Myocyte (in vitro differentiated cells): Measurements from ENCODE around the gene ARHGAP6. TPM values are rescaled to one million over a fixed set of nuclear protein-coding genes. Genes with fewer than 3 reads are reported as not detected.

Source experiments
- DNase-seq: peaks from one replicate; pipeline ENCODE4 v3.0.0-alpha.2; 2012; ENCODE audit warnings: low read depth
- polyA plus RNA-seq: library from polyadenylated mRNA; unstranded; fragments of >200 nt; gene quantifications from one replicate; pipeline ENCODE4 v1.2.1, GENCODE V29; 2012; ENCODE audit warnings: missing spikeins
- total RNA-seq: library from RNA; depleted of rRNA; stranded (reverse); fragments of >200 nt; gene quantifications from 2 replicates; pipeline ENCODE4 v1.2.3, GENCODE V29; 2014

Gene ARHGAP6, protein sequence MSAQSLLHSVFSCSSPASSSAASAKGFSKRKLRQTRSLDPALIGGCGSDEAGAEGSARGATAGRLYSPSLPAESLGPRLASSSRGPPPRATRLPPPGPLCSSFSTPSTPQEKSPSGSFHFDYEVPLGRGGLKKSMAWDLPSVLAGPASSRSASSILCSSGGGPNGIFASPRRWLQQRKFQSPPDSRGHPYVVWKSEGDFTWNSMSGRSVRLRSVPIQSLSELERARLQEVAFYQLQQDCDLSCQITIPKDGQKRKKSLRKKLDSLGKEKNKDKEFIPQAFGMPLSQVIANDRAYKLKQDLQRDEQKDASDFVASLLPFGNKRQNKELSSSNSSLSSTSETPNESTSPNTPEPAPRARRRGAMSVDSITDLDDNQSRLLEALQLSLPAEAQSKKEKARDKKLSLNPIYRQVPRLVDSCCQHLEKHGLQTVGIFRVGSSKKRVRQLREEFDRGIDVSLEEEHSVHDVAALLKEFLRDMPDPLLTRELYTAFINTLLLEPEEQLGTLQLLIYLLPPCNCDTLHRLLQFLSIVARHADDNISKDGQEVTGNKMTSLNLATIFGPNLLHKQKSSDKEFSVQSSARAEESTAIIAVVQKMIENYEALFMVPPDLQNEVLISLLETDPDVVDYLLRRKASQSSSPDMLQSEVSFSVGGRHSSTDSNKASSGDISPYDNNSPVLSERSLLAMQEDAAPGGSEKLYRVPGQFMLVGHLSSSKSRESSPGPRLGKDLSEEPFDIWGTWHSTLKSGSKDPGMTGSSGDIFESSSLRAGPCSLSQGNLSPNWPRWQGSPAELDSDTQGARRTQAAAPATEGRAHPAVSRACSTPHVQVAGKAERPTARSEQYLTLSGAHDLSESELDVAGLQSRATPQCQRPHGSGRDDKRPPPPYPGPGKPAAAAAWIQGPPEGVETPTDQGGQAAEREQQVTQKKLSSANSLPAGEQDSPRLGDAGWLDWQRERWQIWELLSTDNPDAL (N-terminal part only)
- total RNA-seq = 16.8 and 18.1 TPM in 2 replicates
- 3.8 TPM for polyA plus RNA-seq

DNA sequence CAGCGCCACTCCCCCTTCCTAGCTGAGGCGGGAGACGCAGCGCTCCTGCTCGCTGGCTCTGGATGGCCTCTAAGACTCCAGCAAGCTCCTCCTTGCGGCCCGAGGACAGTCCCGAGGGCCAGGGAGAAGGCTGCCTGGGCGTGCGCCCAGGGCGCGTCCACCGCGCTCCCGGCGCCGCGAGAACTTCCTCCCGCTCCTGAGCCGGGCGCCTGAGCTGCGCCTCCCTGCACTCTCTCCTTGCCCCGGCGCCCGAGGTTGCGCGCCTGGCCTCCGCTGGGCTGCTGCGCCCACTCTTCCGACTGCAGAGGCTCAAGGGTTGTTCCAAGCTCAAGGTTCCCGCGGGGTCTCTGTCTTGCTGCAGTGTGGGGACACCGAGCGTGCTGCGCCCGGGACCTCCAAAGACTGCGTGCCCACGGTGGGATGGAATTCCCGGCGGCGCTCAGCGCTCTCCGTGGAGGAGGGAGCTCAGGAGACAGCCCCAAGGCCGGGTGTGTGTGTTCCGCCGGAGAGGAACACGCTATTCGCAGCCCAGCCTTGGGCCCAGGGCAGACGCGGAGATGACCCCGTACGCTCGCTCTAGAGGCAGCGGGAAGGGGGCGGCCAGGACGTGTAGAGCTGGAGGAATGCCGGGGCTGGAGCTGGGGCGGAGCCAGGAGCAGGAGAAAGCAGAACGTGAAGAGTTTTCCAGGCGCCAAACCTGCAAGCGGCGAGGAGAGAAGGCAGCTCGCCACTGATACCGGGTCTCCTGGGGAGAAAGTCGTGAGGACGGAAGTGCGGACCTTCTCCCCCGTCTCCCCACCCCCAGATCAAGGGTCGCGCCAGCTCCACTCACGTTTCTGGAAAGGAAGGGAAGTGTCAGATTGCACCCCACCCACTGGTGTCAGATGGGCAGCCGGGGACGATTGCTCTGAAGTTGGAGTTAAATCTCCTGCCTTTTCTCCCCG is at the start of gene ARHGAP6:
ARHGAP6 (minus strand) TSS at position 753 of the 944 bp plus-strand sequence. CDS start 1,092 bp downstream, outside the sequence.
- DNase-seq = peak; percentile 36

GRCh38 chrX:11704725-11705495 is 39.2 kb upstream of the ARHGAP6 start:
- DNase-seq = peak; percentile 13

GRCh38 chrX:11703855-11704254 is 38.1 kb upstream of the ARHGAP6 start:
- no peak for DNase-seq

DNA sequence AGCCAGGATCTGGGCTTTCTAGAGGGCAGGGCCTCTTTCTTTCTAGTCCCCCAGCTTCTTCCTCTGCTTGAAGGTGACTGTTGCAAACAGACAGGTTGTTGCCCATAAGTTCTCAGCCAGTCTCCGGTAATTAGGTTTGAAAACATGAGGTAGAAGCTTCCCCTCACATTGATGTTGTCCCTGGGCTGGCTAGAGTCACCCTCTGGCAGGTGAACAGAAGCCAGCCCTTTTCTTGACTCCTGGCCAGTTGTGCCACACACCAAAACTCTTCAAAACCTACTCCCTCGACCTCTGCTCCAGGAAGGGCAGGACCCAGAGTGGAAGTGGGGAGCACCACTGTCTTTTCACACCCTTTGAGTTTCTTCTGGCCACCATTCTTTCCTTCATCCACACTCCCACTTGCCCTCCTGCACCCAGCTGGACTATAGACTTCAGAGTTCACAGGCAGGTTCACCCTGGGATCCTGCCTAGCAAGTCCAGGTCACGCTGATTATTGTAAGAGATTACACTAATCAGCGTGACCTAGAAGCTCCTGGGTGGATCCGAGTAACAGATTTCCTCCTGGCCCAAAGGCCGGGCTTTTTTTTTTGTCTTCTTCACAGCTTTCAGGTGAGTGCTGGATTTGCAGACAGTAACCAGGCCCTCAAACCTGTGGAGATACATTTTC is 37.4 kb upstream of the ARHGAP6 start:
- DNase-seq = no peak

GRCh38 chrX:11702420-11702819 is 36.7 kb upstream of the ARHGAP6 start:
- DNase-seq = no peak

DNA sequence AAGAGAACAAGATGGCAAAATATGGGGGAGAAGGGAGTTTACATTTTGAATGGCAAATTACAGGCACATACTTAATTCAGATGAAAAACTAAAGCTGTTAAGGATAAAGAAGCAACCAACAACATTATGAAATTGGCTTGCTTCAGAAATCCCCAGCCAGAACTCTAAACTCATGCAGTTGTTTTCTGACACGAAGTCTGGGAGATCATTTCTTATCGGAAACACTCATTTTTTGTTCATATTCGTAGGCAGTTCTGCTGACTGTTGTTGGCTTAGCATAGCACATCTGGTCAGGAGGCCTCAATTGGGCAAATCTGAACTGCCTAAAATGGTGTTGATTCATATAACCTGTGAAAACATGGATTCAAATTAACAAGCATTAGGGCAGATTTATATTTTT is 33.0 kb upstream of the ARHGAP6 start:
- DNase-seq = no peak

DNA sequence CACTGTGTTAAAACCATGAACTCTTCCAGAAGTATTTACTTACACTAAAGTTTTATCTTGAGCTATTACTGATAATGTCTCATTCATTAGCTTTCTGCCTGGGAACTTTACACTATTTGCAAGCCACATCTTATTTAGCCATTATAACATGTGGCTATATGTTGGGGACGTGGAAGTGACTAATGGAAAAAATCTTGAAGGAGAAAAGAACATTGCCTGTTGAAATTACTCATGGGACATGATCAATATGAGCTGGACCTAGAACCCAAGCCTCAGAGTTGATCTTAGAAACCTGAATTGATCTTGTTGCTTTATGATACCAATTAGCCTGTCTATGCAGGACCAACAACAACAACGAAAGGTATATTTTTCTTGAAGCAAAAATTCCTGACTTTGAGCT is 22.5 kb upstream of the ARHGAP6 start:
- no peak for DNase-seq

DNA sequence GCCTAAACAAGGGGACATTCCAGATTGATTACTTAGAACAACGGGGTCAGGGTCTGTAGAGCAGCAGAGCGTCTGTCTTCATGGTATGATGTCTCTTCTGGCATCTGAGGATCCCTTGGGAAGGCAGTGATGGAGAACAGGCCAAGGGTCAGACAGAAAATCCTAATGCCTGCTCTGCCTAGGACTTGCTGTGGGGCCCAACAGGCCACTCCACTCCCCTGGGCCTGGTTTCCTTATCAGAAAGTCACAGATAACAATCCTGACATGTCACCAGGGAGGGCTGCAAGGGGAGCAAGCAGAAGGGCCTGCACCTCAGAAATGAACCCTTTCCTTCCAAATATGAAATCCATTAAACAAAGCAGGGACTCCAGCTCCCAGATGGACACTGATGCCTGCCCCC is 21.4 kb upstream of the ARHGAP6 start:
- DNase-seq = no peak

DNA sequence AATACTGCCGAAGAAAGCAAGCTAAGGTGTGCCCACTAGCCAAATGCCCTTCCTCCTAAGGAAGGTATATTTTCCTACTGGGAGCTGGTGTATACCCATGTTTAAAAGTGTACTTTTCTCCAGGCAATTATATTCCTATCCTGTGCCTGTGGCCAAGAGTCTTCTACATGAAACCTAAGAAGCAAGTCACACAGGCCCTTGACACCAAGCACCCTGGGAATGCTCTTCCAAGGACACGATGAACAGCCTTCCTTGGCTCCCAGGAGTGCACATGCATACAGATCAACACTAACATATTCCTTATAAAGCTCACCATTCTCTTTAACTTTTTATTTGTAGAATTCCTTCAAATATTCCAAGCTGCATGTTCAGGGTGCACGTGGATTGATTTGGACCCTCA is 17.3 kb upstream of the ARHGAP6 start:
- no peak for DNase-seq

DNA sequence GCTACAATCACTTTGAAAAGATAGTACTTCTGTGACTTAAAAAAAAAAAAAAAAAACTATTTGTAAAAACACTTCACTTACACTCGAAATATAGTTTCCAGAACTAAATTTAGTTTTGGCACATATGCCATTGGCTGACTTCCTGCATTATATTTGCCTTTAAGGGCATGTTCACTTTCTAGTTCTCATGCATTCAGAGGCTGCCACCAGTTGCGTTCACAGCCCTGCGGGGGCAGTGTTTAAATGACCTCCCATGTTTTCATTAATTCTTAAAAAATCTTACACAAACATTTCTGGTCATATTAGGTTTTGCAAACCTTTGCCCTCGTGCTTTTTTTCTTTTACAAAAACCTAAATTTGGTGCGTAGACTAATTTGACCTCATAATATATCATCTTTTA is 12.4 kb upstream of the ARHGAP6 start:
- DNase-seq = no peak

DNA sequence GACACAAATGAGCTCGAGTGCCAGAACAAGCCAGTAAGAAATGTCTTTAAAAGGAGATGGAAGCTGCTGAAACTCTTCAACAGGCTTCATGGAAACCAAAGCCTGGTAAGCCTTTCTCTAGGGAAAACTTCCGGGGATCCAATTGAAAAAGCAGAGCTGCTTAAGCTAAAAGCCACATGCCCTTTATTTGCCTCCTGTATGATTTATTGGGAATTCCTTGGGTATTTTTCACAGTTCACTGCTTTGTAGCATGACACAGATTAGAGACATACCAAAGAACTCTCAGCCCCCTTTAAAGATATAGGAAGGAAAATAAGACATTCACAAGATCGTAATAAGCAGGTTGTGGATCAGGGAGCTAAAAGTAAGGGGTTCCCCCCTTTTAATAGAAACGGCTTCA is 6.5 kb upstream of the ARHGAP6 start:
- DNase-seq = no peak

DNA sequence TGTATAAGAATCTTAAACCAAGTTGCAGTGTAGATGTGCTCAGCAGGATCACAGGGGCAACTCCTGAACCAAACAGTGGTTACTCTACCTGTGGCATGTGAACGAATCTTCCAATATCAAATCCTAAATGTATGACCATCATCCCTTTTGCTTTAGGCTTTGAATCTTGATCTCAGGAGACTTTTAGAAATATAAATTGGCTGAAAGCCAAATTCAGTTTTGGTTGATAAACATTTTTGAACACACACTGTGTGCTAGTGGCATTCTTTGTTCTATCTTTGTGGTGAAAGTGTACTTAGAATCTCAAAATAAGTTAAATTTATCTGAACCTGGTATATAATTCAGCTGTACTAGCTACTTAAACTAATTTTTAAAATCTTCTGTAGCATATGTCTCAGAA is 4.6 kb upstream of the ARHGAP6 start:
- no peak for DNase-seq

DNA sequence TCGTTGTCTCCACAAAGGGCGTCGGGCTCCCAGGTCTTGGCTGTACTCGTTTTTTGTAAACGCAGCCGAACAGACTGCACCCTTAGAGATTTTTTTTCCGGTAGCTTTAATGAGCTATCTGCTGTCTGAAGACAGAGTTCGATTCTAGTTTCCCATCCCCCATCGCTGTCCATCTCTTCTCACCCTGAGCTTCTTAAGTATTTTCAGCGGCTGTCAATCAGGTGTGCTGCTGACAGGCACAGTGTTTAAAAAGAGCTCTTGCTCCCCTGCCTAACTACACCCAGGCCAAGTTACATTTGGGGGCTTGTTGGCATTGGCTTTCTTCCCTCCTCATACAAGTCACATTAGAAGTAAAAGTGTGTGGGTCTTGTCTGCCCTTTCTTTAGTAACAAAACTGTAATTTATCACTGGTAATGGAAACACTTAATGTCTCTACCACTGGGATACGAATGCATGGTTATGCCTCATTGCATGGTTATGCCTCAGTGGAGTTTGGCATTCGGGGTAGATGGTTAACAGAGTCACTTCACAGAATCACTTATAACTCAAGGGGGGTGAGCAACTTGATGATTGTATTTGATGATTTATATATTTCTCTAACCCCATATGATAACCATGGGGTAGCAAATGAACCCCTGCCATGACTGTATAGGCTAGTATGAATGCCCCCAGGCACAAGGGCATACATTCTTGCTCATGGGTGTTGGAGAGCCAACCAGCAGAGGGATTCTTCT is 1.4 kb upstream of the ARHGAP6 start:
- no peak for DNase-seq

DNA sequence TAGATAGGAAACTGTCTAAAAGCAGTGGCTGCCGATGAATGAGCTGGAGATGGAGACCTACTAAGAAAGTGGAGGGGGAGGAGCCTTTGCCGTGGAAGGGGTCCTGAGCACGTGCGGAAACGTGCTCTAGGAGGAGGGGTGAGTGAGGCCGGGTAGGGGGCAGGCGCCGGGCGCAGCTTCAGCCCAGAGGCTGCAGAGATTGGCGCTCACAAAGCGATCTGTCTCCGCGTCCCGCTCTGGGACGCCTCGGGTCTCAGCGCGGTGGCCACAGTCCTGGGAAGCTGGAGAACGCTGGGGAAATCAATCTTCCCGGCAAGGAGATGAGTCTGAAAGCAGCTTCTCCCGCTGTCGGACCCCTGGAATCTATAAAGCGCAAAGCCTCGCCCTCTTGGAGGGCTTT is 444 bp upstream of the ARHGAP6 start:
- DNase-seq = no peak

GRCh38 chrX:11664211-11665167 is 1.2 kb downstream of the ARHGAP6 start:
- DNase-seq = no peak

DNA sequence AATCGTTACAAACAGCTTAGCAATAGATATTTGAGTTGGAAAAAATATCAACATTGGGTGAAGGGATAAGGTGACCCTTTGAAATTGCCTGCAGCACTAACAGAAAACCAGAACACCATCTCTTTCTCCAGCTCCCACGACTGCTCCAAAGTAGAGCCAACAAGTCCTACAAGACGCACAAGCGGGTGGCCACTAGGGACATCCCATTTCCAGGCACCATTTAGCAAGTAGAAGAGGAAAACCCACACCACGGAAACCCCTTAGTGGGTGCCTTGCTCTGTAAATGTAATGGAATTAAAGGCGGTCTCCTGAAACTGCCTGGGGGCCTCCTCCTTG is 1.9 kb downstream of the ARHGAP6 start:
- no peak for DNase-seq

GRCh38 chrX:11655282-11656015 is 10.3 kb downstream of the ARHGAP6 start:
- DNase-seq = no peak
